GM21717 (cell line): Measurements from ENCODE around the gene DISP3.

Experiments
- ATAC-seq: cut with Tn5 transposase; IDR thresholded peaks from one replicate; pipeline ENCODE4 v1.9.1; 2021; ENCODE audit warnings: mild to moderate bottlenecking, moderate library complexity; ENCODE audit not compliant: unreplicated experiment

The DISP3 gene

DNA sequence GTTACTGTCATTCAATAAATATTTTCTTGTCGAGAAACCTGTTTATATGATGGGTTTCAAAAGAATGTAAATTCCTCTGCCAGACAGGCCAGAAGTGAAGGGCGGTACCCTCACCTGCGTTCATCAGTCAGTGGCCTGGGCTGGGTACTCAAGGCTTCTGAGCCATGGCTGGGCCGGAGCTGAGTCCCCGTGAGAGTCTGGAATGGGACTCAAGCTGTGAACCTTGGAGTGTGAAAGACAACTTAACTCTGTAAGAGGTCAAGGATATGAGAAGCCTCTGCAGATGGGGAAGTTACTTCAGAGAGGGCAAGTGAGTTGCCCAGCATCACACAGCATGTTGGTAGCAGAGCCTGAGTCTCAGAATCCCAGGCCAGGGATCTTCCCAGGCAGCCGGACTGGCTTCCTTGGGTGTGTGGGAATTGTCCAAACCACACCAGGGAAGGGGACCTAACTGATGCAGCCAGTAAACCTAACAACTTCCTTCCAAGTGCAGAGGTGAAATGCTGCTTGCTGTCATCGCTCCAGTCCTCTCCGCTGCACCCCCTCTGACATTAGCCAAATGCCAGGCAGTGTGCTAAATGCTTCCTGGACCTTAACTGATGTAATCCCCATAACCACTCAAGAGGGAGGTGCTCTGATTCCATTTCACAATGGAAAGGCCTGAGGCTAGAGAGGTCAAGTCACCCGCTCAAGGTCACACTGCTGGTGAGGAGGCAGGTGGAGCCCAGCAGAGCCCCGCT lies 4.8 kb downstream of the DISP3 start:
- ATAC-seq: no peak

DNA sequence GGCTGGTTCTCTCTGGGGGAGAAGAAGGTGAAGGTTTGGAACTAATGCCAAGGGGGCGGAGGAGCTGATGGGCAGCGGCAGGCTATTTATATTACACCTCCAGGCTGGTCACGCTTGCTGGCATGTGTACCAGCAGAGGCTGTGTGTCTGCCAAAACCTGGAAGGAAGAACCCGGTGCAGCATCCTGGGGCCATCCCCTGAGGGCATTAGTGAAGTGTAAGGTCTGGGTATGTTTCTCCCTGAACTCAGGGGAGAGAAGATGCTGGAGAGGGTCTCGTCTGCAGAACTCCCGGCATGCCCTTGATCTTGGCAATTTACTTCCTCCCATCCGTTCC lies 5.3 kb downstream of the DISP3 start:
- no peak for ATAC-seq

DNA sequence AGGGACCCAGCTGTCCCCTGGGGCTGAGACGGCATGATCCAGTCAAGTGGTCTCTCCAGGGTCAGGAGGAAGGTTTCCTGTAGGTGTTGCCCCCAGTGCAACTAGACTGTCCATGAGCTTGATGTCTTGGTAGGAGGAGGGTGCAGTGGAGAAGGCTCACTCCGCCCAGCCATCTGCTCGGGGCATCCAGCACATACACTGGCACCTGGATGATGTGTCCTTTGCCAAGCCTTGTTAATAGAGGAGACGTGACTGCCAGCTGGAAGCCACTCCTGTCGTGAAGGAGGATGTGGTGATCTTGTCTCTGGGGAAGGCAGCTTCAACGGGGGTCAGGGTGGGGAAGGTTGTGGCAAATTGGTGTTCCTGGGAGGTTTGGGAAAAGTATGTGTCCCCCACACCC lies 6.2 kb downstream of the DISP3 start:
- ATAC-seq: no peak

DNA sequence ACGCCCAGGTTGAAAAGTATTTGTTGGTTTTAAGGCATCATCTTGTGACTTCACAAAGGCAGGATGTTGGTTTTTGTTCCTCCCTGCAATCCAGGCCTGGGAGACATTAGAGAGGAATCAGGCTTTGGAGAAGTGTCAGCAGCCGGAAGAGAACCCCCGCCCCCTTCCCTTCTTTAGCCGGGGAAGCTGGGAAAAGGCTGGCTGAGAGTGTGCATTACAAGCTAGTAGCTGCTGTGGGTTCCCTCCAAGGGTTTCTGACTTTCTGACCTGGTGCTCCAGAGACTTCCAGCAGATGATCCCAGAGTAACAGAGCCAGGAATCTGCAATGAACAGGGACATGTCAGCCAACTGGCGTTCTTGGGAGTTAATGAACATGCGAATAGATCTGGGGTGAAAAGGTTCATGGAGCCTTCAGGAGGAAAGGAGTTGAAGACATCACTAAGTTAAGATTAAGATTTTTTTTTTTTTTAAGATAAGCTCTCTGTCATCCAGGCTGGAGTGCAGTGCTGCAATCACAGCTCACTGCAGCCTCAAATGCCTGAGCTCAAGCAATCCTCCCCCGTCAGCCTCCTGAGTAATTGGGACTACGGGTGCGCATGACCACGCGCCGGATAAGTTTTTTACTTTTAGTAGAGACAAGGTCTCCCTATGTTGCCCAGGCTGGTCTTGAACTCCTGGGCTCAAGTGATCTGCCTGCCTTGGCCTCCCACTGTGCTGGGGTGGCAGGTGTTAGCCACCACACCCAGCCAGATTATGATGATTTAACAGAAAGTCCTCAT lies 7.5 kb downstream of the DISP3 start:
- ATAC-seq: no peak

DNA sequence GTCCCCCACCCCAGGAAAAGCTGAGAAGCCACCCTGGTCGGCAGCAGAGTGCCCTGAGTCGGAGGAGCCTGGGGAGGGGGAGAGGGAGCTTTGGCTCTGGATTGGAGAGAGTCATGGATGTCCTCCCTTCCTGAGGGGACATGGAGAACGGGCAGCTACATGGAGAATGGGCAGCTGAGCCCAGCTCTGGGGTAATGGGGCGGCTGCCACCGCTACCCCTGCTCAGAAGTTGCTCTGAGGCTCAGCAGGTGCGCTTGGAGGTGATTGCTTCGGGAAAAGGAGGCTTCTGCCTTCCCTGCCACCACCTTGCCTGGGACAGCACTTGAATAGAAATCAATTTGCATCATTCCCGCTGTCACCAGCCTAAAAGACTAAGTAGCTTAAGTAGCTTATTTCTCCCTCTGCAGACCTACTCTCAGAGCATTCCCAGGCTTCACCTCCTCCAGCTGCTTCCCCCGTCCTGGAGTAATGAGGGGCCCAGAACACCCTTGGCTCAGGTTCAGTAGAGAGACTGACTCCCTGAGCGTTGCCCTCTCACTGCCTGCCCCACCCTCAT lies 8.3 kb downstream of the DISP3 start:
- ATAC-seq: no peak

DNA sequence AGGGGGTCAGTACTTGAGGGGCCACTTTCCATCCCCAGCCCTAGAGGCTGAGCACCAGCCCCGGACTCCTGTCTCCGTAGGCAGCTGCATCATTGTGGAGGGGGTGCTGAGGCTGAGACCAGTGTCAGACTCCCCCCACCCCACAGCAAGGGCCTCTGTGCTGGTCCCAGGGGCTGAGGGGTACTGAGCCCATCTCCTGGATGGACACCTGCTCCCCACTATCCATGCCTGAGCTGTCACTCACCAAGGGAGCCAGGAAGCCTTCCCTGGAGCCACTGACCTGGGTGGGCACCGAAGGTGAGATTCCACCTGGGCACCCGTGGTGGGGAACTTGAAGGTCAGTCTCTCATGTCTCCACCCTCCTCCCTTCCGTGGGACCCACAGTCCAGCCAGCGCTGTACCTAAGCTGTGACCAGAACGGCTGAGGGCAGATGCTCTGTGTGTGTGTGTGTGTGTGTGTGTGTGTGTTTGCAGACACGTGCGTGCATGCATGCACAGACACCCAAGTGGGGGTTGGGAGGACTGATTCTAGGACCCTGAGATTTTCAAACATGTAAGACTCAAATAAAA lies 9.3 kb downstream of the DISP3 start:
- no peak for ATAC-seq

DNA sequence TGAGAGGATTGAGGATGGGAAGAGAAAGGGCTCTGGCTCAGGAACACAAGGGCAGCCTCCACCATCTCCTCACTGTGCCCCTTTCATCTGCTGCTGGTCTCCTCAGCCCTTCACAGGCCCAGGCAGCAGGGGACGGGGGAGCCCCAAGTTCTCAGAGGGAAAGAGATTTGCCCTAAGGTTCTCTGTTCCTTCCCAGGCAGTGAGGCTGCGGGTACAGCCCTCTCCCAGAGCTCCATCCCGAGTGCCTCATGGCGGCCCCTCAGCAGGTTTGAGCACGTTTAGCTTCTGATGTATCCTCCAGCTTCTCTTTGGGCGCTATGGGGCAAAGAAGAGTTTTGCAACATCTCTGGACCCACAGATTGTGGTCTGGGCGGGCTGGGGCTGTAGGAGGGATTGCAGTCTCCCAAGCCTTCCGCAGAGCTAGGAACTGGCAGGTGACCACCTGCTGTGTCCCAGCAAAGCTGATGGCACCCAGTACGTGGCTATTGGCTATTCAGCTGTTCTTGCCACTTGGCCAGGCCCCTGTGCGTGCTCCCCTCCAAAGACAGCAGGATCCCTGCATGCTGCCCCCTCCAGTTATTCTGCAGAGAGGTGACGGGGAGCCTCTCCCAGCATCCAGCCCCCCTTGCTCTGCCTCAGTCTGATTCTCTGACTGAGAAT lies 10.1 kb downstream of the DISP3 start:
- no peak for ATAC-seq

DNA sequence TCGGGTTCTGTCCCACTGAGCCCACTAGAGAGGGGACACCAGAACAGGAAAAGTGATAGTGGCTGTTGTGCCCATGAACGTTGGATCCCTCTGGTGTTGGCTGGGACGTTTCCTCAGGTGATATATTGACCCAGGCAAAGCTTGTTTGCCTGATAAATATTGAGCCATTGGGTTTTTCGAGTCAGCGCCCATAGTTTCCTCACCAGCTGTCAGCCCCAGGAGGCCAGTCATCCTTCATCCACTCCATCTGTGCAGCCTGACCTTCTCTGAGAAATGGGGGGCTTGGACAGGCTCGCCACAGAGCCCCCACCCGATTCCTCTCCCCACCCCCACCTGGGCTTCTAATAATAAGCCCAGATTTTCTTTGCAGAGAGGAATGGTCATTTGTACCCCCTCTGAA lies 13.3 kb downstream of the DISP3 start:
- ATAC-seq: no peak

DNA sequence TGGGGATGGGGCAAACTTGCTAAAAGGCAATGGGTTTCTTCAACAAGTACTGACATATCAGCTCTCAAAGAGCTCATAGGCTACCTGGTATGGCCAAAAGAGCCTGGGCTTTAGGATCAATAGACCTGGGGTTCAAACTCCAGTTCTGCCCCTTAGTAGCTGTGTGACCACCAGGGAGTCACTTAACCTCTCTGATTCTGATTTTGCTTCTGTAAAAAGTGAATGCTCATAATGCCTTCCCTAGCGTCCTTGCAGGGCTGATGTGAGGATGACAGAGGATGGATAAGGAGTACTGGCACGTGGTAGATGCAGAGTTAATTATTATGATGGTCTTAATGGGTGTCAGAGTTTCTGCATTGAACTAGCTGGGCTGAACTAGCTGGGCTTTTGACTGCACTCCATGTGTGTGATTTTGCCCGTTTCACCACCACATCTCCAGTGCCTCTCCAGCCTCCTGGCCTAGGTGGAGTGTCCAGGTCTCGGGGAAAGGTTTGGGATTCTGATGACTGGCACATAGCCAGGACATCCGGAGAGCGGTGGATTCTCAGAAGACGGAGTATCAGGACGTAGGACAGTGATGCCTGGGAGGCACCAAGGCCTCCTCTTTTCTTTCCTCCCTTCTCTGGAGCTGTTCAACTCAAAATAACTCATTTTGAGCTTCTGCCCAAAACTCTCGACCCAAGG lies 15.2 kb downstream of the DISP3 start:
- no peak for ATAC-seq

DNA sequence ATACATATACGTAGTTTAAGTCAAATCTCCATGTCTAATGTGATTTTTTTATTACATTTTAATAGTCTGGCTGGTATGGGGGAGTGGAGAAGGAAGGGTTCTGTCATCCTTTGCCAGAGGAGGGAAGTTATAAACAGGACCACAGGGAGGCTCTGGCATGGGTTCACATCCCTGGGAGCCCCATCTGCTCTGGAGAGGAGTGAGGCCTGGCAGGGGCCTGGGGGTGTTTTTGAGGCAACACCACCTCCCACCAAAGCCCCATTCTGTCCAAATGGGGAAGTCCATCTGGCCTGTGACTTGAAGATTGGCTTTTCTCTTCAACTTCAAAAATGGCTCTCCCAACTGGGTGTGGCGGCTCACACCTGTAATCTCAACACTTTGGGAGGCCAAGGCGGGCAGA lies 15.8 kb downstream of the DISP3 start:
- ATAC-seq: no peak

DNA sequence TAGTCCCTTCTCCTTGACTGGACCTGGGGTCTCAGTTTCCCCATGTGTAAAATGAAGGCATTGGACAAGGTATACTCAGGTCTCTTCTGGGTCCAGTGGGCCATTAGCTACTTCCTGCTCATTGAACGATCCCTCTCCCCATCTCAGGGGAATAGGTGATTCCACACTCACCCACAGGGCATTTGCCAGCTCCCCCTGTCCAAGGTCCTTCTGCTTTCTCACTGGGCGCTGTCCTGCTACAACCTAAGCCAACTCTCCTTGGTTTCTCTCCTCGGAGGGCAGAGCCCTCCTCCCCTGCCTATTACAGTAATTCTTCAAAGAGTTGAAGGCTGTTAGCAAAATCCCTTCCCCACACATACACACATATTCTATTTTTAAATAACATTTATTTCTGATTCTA lies 16.6 kb downstream of the DISP3 start:
- ATAC-seq: no peak

DNA sequence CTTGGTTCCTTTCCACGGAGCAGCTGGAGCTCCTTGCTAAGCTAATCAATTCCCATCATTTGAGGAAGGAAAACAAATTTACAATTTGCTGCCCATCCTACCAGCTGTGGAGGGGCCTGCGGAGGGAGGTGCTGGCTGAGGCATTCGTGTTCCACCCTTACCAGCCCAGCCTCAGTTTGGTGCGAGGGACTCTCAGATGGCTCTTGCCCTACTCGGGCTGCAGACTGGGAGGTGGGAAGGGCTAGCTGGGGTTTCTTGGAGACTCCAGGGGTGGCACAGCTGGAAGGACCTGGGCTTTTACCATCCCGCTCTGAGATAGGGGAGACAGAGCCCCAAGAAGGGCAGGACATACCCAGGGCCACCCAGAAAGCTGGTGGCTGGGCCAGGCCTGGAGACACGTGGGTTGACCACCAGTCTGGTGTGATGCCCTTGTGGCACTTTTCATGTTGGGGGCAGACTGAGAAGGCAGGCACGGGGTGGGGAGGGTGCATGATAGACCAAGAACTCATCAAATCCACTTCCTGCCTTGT lies 17.7 kb downstream of the DISP3 start:
- no peak for ATAC-seq

DNA sequence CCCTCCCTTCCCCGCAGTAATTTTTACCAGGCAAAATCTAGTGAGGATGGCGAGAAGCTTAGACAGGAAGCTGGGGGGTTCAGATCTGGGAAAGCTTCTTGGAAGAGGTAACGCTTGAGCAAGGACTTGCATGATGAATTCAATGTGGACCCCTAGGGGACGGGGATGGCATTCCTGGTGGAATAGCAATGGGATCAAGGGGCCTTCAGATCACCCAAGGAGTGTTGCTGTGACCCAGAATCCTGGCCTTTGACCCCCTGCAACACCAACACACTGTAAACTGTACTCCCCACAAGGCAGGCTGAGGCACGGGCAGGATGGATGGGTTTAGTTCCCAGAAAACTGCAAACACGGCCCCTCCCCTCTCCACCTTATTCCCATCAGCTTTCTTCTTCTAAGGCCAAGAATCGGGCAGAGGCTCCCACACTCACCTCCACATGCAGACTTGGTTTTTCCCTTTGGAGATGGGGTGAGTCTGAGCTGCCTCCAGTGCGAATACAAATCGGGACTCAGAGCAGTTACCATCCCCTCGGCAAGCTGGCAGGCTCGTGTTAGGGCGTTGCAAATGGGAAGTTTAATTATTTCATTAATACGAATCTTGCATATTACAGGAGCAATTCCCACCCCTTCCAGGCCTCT lies 20.1 kb downstream of the DISP3 start:
- ATAC-seq: no peak

DNA sequence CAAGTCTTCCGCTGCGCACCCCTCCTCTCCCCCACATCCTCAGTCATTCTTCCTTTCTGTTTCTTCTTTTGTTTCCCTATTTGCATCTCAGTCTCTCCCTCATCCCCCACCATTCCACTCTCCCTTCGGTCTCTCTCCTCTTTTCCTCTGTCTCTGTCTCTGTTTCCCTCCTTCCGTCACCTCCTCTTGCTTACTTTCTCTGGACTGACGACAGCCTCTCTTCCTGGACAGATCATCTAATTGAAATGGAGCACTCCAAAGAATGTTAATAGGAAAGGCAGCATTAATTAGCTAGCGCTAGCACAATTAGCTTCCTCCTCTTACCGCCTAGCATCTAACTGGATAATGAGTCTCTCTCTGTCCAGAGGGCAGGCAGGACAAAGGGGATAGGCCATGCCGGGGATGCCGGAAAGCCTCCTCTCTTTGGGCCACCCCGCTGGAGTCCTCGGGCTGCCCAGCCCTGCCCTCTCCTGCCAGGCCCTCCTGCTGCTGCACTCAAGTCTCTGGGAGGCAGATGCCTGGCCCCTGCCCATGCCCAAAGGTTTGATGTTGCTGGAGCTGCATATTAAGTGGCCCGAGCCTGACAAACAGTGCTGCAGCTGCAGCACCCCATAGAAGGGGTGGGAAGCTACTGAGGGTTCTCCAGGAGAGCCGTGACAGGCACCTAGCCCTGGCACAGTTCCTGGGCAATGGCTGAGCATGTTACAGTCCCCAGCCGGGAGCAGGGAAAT lies 20.8 kb downstream of the DISP3 start:
- ATAC-seq: no peak

DNA sequence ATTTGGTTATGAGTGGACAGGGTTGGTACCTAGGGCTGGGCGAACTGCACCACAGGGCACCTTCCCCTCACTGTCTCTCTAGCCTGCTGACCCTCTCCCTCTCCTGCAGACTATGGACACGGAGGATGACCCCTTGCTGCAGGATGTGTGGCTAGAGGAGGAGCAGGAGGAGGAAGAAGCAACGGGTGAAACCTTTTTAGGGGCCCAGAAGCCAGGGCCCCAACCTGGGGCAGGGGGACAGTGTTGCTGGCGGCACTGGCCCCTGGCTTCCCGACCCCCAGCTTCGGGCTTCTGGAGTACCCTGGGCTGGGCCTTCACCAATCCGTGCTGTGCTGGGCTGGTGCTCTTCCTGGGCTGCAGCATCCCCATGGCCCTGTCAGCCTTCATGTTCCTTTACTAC lies 21.9 kb downstream of the DISP3 start:
- ATAC-seq: no peak

DNA sequence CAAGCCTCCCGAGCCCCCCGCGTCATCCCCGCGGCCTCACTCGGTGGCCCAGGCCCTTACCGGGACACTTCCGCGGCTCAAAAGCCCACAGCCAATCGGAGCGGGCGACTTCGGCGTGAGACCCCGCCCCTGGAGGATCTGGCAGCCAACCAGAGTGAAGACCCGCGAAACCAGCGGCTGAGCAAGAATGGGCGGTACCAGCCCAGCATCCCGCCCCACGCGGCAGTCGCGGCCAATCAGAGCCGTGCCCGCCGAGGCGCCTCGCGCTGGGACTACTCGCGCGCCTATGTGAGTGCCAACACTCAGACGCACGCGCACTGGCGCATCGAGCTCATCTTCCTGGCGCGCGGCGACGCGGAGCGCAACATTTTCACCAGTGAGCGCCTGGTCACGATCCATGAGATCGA lies 22.5 kb downstream of the DISP3 start:
- ATAC-seq: no peak

DNA sequence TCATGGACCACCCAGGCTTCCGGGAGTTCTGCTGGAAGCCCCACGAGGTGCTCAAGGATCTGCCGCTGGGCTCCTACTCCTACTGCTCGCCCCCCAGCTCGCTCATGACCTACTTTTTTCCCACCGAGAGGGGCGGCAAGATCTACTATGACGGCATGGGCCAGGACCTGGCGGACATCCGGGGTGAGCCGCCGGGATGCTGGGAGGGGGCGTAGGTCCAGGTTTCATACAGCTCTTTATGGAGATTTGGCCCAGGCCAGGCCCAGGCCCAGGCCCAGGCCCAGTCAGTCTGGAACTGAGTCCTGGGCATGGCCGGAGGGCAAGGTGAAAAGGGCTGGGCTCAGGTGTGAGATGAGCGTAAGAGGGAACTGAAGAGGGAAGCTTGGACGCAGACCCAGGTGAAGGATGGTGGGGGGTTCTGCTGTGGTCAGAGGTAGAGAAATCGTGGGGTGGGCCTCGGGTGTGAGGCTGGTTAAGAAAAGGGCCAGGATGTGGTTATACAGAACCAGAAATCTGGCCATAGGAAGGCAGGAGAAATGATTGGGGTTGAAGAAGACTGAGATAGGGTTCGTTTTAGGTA lies 23.0 kb downstream of the DISP3 start:
- no peak for ATAC-seq

DNA sequence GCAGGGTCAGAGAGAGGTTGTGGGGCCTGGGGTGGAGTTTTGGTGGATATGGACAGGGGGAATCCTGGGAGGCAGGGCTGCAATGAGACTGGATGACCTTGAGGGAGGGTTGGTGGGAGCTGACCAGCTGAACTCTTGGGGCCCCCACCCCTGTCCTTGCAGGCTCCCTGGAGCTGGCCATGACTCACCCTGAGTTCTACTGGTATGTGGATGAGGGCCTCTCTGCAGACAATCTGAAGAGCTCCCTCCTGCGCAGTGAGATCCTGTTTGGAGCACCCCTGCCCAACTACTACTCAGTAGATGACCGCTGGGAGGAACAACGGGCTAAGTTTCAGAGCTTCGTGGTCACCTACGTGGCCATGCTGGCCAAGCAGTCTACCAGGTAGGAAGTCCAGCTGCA lies 23.6 kb downstream of the DISP3 start:
- no peak for ATAC-seq

DNA sequence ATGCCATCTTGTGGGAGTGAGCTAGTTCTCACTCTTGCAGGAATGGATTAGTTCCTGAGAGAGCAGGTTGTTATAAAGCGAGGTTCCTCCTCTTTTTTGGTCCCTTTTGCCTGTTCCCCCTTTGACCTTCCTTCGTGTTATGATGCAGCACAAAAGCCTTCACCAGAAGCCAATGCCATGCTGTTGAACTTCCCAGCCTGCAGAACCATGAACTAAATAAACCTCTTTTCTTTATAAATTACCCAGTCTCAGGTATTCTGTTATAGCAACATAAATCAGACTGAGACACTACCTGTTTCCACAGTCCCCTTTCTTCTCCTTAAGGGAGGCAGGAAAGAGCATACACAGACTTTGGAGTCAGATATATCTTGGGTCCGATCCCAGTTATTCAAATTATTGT lies 25.6 kb downstream of the DISP3 start:
- ATAC-seq: no peak
